Measurements from ENCODE around the gene CACNA1C.

GRCh38 chr12:2680676-2681039, 627.9 kb downstream of the CACNA1C start:
- TF ChIP-seq TAF1 (IDR thresholded peaks at IDR 0.05; ENCODE audit: low read depth, low read length) (no peak), POLR2A (IDR thresholded peaks at IDR 0.05; ENCODE audit: low read depth, low read length) (no peak), POLR2AphosphoS5 (IDR thresholded peaks at IDR 0.05; ENCODE audit: low read depth, low read length) (no peak), SPI1 (IDR thresholded peaks at IDR 0.05; ENCODE audit: low read depth, low read length) (no peak), POU2F2 (IDR thresholded peaks at IDR 0.05; ENCODE audit: low read depth, low read length) (no peak)

Measured in GM12891 (cell line).